Sigmoid colon (tissue), 4 donors: ENCODE results near the gene FBXL16.

Experiments
- EP300 ChIP-seq, 4 donors: sonication (generic); formaldehyde crosslinking; IDR thresholded peaks; one replicate each; pipeline ENCODE4 v1.6.1; 2017; ENCODE audit warnings: antibody characterized with exemption in 4 of 4
- POLR2A ChIP-seq, 2 donors: fragments of 450-650 bp; IDR thresholded peaks; one replicate each; pipeline ENCODE4 v1.6.1; 2016; ENCODE audit warnings: antibody characterized with exemption in 2 of 2, mild to moderate bottlenecking in 2 of 2, moderate library complexity in 2 of 2
- POLR2AphosphoS5 ChIP-seq, 4 donors: sonication (generic); formaldehyde crosslinking; IDR thresholded peaks; one replicate each; pipeline ENCODE4 v1.6.1; 2017; ENCODE audit warnings: antibody characterized with exemption in 4 of 4
- TF ChIP-seq, protein P1 (sequence below), 4 experiments: fragments of 450-650 bp in 3 of 4; fragments of 200-600 bp in 1 of 4; IDR thresholded peaks; one replicate each; pipeline ENCODE4 v1.5.1; 2016 to 2019; ENCODE audit warnings: antibody characterized with exemption in 4 of 4, mild to moderate bottlenecking in 3 of 4, moderate library complexity in 2 of 4

DNA sequence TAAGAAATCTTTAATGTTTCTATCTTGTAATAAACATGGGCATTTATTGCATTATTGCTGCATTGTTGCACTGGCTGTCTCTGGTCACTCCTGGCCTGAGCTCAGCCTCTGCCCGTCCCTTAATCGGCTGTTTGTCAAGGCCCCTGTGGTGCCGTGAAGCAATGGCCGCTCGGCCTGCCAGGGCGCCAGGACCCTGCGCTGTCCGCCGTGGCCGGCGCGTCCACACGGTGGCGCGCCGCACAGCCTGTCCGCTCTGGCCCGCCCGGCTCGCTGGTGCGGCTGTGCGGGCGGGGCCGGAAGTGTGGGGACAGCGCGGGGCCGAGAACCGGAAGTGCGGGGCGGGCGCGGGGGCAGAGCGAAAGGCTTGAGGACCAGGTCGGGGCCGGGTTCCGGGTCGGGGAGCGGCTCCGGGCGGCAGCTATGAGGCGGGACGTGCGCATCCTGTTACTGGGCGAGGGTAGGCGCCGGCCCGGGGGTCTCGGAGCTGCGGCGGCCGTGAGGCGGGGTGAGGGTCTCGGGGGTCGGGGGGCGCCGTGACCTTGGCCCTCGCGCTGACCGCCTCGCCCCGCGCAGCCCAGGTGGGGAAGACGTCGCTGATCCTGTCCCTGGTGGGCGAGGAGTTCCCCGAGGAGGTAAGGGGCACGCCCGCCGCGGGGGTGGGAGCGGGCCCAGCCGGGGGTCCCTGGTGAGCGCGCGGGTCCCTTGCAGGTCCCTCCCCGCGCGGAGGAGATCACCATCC lies 37.7 kb downstream of the FBXL16 start, which contains the start of gene RHOT2:
- TF ChIP-seq POLR2A (IDR thresholded peaks at IDR 0.05) (peak in 1 of 2 donors; percentile 48), POLR2AphosphoS5 (IDR thresholded peaks at IDR 0.05) (peak; percentile 72 to 92 (median 81)), EP300 (IDR thresholded peaks at IDR 0.05) (no peak)
- TF ChIP-seq, protein P1, sequence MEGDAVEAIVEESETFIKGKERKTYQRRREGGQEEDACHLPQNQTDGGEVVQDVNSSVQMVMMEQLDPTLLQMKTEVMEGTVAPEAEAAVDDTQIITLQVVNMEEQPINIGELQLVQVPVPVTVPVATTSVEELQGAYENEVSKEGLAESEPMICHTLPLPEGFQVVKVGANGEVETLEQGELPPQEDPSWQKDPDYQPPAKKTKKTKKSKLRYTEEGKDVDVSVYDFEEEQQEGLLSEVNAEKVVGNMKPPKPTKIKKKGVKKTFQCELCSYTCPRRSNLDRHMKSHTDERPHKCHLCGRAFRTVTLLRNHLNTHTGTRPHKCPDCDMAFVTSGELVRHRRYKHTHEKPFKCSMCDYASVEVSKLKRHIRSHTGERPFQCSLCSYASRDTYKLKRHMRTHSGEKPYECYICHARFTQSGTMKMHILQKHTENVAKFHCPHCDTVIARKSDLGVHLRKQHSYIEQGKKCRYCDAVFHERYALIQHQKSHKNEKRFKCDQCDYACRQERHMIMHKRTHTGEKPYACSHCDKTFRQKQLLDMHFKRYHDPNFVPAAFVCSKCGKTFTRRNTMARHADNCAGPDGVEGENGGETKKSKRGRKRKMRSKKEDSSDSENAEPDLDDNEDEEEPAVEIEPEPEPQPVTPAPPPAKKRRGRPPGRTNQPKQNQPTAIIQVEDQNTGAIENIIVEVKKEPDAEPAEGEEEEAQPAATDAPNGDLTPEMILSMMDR (IDR thresholded peaks at IDR 0.05), result peak; percentile 13 to 88 (median 38)
